ENCODE data around the gene RHBDD1. TPM values are rescaled to one million over a fixed set of nuclear protein-coding genes. Genes with fewer than 3 reads are reported as not detected.

Gene RHBDD1
- total RNA-seq, 2 donors from 2014 or later: 35.2 to 46.2 TPM

DNA sequence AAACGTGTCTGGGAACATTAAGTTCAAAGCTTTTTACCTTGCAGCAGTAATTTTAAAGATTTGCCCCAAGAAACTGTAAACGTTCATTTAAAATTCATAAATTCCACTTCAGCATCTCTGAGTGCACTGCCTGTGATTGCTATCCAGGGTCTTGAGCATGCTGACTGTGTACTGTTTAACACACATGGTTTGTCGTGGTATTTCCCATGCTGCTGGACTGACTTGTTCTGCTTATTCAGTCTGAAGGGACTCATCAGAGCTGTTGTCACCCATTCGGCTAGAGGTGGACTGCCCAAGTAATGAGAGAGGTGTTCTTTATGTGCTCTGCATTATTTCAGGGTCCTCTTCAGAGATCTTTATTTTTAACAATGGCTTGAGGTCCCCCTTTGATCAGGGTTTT lies 53.1 kb downstream of the RHBDD1 start:
- no peaks in the 10 kb centered on the region for H3K9me3 Mint-ChIP-seq
- H3K36me3 ChIP-seq (ENCODE audit: control insufficient read depth, insufficient read depth, low read length): no peaks in the 10 kb centered on the region
- H3K9ac ChIP-seq (ENCODE audit: extremely low read depth, low read length, poor library complexity, severe bottlenecking): no peak overlapping the region
- no peak overlapping the region for H3K27ac Mint-ChIP-seq
- H3K4me3 Mint-ChIP-seq: no peak overlapping the region
- H3K4me1 Mint-ChIP-seq: peaks cover 3% of the 10 kb centered on the region
- DNase-seq: no peak
- H3K4me3 ChIP-seq (ENCODE audit: low read length): no peak overlapping the region
- no peaks in the 10 kb centered on the region for H3K9me3 ChIP-seq (ENCODE audit: control insufficient read depth, low read length)
- H3K36me3 Mint-ChIP-seq (ENCODE audit: low read depth): no peaks in the 10 kb centered on the region
- H3K27ac ChIP-seq (ENCODE audit: low read depth, low read length): no peak overlapping the region
- no peaks in the 10 kb centered on the region for H3K4me1 ChIP-seq (ENCODE audit: control insufficient read depth, insufficient read depth, low read length)
- no peaks in the 10 kb centered on the region for H3K27me3 Mint-ChIP-seq (ENCODE audit: insufficient read depth)
- WGBS, 2 experiments (ENCODE audit: insufficient coverage in 1 of 2, insufficient read length in 1 of 2): 87 to 88% methylated on average over 4 of the region's 4 CpGs
- no peak for TF ChIP-seq CTCF (conservative IDR thresholded peaks at IDR 0.05)
- no peaks in the 10 kb centered on the region for H3K27me3 ChIP-seq (ENCODE audit: control insufficient read depth, insufficient read depth, low read length, poor library complexity, severe bottlenecking)

- H3K4me3 Mint-ChIP-seq: no peak overlapping the region
- no peak for TF ChIP-seq CTCF (conservative IDR thresholded peaks at IDR 0.05)
- no CpG with 5 or more reads among the region's 1 CpG for WGBS, 2 experiments (ENCODE audit: insufficient coverage in 1 of 2, insufficient read length in 1 of 2)
Observed at GRCh38 chr2:226890286-226890685, 54.4 kb downstream of the RHBDD1 start.

DNA sequence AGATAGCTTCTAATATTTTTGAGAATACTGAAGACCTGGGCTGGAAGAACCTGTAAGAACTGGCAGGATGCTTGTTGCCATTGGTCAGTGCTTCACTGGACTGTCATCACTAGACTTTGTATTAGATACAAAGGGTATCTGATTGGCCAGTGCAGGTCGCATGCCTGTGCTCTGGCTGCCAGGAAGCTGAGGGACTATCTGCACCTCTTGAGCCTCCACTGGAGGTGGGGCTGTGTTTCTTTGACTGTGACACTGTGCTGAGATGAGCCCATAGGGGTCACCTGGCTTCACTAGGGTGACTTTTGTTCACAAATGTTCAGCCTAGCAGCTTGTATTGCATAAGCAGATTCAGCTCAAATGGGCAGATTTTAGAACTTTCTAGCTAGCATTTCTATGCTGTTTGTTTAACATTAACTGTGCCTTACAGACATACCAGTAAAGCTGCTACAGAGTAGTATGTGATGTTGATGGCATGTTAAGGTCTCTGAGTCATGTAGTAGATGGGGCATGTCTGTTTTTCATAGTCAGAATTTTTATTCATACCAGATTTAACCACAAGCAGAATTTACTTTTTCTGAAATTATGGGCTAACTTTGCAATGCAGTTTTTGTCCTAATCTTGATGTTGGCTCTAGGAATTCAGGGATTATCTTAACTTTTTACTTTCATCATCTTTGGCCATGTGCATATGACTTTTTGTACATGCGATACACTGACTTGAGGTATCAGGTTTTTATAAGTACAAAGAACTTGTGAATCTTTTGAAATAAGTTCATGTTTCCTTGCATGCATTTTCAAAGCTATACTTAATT lies 56.1 kb downstream of the RHBDD1 start:
- no peaks in the 10 kb centered on the region for H3K9me3 ChIP-seq (ENCODE audit: control insufficient read depth, low read length)

More at GRCh38 chr2:226890286-226890685, 54.4 kb downstream of the RHBDD1 start:
- H3K36me3 Mint-ChIP-seq (ENCODE audit: low read depth): no peaks in the 10 kb centered on the region
- Histone ChIP-seq H3K4me3 (ENCODE audit: low read length) (no peak overlapping the region), H3K36me3 (ENCODE audit: control insufficient read depth, insufficient read depth, low read length) (no peaks in the 10 kb centered on the region), H3K9me3 (ENCODE audit: control insufficient read depth, low read length) (no peaks in the 10 kb centered on the region), H3K27me3 (ENCODE audit: control insufficient read depth, insufficient read depth, low read length, poor library complexity, severe bottlenecking) (no peaks in the 10 kb centered on the region), H3K4me1 (ENCODE audit: control insufficient read depth, insufficient read depth, low read length) (no peaks in the 10 kb centered on the region), H3K9ac (ENCODE audit: extremely low read depth, low read length, poor library complexity, severe bottlenecking) (no peak overlapping the region), H3K27ac (ENCODE audit: low read depth, low read length) (no peak overlapping the region)
- no peaks in the 10 kb centered on the region for H3K27me3 Mint-ChIP-seq (ENCODE audit: insufficient read depth)
- peaks cover 3% of the 10 kb centered on the region for H3K4me1 Mint-ChIP-seq
- DNase-seq: no peak
- H3K27ac Mint-ChIP-seq: no peak overlapping the region
- no peaks in the 10 kb centered on the region for H3K9me3 Mint-ChIP-seq

More for the DNA sequence above, 56.1 kb downstream of the RHBDD1 start:
- no peak overlapping the region for H3K4me3 ChIP-seq (ENCODE audit: low read length)
- TF ChIP-seq CTCF (conservative IDR thresholded peaks at IDR 0.05): no peak
- no peak overlapping the region for H3K4me3 Mint-ChIP-seq
- no peak overlapping the region for H3K9ac ChIP-seq (ENCODE audit: extremely low read depth, low read length, poor library complexity, severe bottlenecking)
- no peak overlapping the region for H3K27ac ChIP-seq (ENCODE audit: low read depth, low read length)
- no peaks in the 10 kb centered on the region for H3K4me1 ChIP-seq (ENCODE audit: control insufficient read depth, insufficient read depth, low read length)
- H3K9me3 Mint-ChIP-seq: no peaks in the 10 kb centered on the region
- H3K4me1 Mint-ChIP-seq: peaks cover 3% of the 10 kb centered on the region
- no peaks in the 10 kb centered on the region for H3K27me3 ChIP-seq (ENCODE audit: control insufficient read depth, insufficient read depth, low read length, poor library complexity, severe bottlenecking)
- DNase-seq: no peak
- H3K36me3 ChIP-seq (ENCODE audit: control insufficient read depth, insufficient read depth, low read length): no peaks in the 10 kb centered on the region
- H3K27me3 Mint-ChIP-seq (ENCODE audit: insufficient read depth): no peaks in the 10 kb centered on the region
- no peak overlapping the region for H3K27ac Mint-ChIP-seq
- 83 to 89% methylated on average over 2 of the region's 2 CpGs for WGBS, 2 experiments (ENCODE audit: insufficient coverage in 1 of 2, insufficient read length in 1 of 2)
- peaks cover under 1% of the 10 kb centered on the region for H3K36me3 Mint-ChIP-seq (ENCODE audit: low read depth)

Data from endodermal cell (in vitro differentiated cells).